Measurements from ENCODE around the gene GRM4.
A peak's percentile ranks its signal among the peaks of the same experiment; 100 is the strongest.

The GRM4 gene

GRCh38 chr6:34157851-34158250, 12.0 kb upstream of the GRM4 start:
- no peak for DNase-seq

GRCh38 chr6:34157236-34157830, 11.4 kb upstream of the GRM4 start:
- no peak for DNase-seq

GRCh38 chr6:34155471-34156300, 9.8 kb upstream of the GRM4 start:
- DNase-seq = no peak

- DNase-seq = peak in 22 of 58 donors; percentile 8 to 67 (median 35)
Measured at GRCh38 chr6:34154668-34155447, 9.0 kb upstream of the GRM4 start.

- DNase-seq = no peak
Measured at GRCh38 chr6:34152806-34153520, 7.1 kb upstream of the GRM4 start.

GRCh38 chr6:34152042-34152524, 6.2 kb upstream of the GRM4 start:
- DNase-seq = no peak

- no peak for DNase-seq
Measured at GRCh38 chr6:34151321-34152041, 5.6 kb upstream of the GRM4 start.

GRCh38 chr6:34150766-34151165, 4.9 kb upstream of the GRM4 start:
- no peak for DNase-seq

- DNase-seq = no peak
Measured at GRCh38 chr6:34149831-34150400, 4.0 kb upstream of the GRM4 start.

GRCh38 chr6:34149452-34149810, 3.5 kb upstream of the GRM4 start:
- DNase-seq = no peak

GRCh38 chr6:34148631-34149451, 3.0 kb upstream of the GRM4 start:
- no peak for DNase-seq

- DNase-seq = no peak
Measured at GRCh38 chr6:34147906-34148630, 2.2 kb upstream of the GRM4 start.

GRCh38 chr6:34146801-34147592, 1.1 kb upstream of the GRM4 start:
- DNase-seq = no peak

- peak in 17 of 58 donors; percentile 7 to 73 (median 24) for DNase-seq
Measured at GRCh38 chr6:34145161-34146020, 496 bp downstream of the GRM4 start.

- no peak for DNase-seq
Measured at GRCh38 chr6:34144581-34145160, 1.2 kb downstream of the GRM4 start.

- DNase-seq = peak in 6 of 58 donors; percentile 19 to 61 (median 34)
Measured at GRCh38 chr6:34143884-34144580, 1.9 kb downstream of the GRM4 start.

Measured in anterior cingulate cortex (tissue), 58 donors.